Activated CD8-positive, alpha-beta memory T cell treated with anti-CD3 and anti-CD28 coated beads, Interleukin-2, amount 50 U/mL, for 1 hour (primary cell): Measurements from ENCODE around the gene ATP10A.

Experiments used
- DNase-seq: peaks from one replicate; pipeline ENCODE4 v3.0.0-alpha.2; 2020; ENCODE audit errors: extremely low read depth

The ATP10A gene

DNA sequence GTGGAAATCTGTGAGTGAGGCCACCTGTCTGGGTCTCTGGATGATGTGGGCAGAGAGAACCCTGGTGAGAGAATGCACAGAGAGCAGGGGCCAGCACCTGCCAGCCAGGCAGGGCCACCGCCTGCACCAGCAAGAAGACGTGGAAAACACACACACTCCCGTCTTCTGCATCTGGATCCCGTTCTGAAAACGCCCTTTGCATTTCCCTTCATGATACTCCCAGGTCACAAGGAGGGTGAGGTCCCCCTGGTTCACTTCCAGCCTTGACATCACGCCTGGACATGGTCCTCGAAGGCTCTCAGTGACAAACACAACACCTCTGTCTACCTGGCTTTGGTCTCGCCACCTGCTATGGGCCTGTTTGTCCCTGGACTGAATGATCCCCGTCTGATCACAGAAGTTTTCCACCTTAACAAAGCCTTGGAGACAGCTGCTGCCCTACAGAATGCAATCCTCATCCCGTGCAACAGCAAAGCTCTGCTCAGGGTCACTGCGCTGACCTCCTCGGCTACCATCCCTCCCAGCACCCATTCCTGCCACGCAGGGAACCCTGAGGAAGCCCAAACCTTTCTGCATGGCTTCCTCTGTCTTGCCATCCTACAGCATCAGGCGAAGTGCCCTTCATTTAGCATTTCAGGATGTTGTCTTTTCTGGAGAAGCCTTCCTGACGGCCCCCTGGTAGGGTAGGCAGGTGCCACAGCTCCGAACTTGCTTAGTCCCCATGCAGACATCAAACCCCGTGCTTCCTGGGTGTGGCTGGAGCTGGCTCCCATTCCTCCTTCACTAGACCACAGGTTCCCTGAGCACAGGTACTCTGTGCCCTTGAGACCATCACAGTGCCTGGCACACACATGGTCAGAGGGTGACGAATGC is 122.5 kb downstream of the ATP10A start:
- no peak for DNase-seq

DNA sequence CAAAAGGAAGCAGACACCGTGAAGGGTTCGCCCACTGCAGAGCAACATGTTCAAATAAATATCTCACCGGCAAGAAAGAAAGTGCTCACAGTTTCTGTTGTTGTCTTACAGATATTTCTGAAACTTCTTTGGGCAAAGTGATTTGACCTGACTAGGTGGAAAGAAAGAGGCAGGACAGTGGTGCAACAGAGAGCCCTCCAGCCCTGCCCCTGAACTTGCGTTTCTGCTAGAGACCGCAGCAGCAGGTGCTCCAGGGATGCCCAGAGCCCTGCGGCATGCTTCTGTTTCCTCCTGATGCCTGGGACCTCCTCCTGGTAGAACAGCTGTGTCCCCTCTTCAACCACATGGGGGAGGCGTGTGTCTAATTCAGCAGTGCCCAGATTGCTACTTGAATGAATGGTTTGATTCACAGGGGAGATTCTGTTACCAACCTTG is 123.4 kb downstream of the ATP10A start:
- DNase-seq = peak; percentile 11

DNA sequence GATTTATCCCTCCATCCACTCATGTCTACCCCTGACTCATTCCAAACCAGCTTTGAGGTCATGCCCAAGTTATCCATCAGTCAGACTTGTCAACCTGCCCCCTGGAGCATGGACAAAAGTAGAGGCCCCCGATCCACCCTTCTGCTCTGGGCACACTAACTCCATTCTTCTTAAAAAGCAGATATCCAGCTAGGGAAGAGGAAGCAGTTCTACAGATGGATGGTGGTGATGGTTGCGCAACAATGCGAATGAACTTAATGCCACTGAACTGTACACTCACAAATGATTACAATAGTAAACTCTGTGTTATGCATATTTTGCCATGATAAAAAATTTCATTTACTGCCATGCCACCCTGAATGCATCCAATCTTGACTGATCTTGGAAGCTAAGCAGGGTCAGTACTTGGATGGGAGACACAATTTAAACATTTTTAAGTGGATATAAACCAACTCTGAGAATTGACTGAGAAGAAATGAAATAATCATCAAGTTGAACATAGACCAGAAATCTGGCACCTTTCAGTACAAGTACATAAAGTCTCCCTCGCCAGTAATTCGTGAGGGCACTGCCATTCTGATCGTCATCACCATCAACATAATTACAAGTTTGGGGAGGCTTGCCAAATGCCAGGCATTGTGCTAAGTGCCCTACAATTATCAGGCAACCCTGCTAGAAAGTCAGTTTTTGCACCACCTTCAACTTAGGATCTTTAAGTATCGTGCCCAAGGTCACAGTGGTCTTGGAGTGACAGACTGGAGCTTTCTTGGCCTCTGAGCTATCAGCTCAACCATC is 124.8 kb downstream of the ATP10A start:
- no peak for DNase-seq

- DNase-seq = no peak
These were observed 125.9 kb downstream of the ATP10A start for GRCh38 chr15:25737218-25737643.

DNA sequence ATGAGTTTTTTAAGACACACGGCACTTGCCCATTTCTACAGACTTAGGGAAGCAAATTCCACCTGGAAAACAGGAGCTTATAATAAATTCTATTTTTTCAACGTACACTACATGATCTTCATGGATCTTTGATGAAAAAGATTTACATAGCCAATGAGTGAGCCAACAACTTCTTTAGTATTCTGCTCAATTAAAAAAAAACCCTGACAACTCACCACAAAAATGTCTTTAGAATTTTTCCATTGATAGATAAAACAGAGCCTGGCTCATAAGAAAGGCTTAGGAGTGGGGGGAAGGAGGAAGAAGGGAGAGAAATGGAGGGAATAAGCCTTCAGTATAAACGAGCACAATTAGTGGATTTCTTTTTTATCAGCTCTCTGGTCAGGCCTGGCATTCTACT is 126.7 kb downstream of the ATP10A start:
- DNase-seq = no peak

GRCh38 chr15:25735550-25736384 is 127.4 kb downstream of the ATP10A start:
- no peak for DNase-seq

DNA sequence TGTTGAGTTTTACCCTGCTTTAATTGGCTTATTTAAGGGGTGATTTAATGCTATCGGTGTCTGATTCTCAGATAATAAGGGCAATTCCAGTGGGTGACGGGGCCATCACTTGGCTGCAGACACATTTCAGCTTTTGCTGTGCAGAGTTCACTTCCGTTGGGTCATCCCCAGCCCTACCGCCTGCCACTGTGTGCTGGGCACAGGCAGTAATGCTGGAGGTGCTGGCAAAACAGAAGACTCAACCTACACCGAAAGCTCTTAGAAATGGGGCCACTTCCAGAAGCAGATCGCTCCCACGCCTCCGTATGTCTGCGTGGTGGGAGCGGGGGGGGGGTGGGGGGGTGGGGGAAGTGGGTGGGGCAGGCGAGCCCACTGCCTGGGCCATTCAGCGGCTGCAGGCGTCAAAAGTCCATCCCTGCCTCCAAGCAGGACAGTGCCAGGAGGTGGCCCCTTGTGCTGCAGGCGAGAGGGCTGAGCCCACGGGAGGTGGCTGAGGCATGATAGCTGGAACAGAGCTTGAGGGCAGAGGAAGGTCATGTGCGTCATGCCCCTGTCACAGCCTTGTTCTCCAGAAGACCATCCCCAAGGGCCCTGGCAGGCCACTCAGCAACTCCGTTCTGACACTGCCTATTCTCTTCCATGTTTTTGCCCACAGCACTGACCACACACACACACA is 128.3 kb downstream of the ATP10A start:
- no peak for DNase-seq

DNA sequence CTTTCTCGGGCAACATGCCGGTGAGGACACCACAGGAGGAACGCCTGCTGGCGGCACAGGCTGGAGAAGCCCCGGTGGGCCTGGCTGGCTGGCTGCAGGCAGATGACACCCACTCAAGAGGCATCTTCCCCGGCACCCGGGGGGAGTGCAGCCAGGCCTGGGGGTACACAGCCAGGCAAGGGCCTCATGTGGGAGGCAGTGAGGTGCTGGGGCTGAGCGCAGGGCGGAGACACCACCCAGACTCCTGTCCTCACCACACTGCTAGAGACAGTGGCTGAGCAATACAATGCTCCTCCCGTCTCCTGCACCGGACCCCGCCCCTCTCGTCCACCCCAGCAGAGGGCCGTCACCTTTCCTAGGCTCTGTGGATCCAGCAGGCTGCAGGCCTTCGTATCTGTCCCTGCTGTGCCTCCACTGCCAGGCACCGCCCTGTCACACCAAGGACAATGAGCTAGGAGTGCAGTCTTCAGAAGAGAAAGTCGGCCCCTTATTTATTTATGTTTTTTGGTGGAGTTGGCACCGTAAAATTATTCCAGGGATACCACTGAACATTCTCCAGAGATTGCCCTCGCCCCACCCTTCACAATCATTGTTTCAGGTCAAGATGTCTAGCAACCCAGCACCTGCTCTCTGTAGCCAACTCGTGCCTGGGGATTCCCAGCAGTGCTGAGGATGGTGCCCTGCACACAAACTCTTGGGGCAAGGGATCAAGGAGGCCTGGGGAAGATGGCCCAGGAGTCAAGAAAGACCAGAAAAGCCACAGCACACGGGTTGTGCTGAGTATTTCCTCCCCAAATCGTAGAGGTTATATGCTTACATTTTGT is 129.1 kb downstream of the ATP10A start:
- DNase-seq = no peak

DNA sequence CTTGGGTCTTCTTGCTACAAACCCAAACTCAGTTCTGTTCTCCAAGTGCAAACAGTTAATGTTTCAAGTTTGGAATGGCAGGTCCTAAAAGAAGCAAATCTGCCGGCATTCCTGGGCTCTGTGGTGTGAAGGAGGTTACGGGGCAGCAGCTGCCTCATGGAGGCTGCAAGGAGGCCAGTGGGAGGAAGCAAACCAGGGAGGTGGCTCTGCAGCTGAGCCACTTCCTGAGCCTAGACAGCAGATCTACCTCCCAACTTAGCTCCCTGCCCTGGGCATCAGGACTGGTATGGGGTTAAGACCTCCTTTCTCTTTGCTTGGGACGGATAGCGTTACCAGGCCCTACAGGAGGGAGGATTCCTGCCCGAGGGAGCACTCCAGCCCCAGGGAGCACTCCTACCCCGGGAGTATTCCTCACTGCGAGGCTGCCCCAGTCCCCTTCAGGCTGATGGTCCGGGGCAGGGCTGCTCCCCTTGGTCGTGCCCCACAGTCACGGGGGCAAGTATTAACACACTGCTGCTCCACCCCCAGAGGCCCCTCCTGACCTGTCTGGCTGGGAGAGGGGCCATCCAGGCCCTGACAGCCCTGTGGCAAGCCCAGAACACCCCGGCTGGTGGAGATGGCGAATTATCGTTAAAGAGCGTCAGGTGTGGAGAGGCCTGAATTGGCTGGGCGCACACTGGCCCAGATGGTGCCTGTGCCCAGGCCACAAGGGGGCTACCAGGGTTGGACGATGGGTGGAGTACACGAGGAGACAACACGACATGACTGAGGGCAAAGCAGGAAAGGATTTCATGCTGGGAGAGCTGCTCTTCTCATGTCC is 129.9 kb downstream of the ATP10A start:
- no peak for DNase-seq

GRCh38 chr15:25732191-25732590 is 130.9 kb downstream of the ATP10A start:
- DNase-seq = no peak

- no peak for DNase-seq
These were observed 131.7 kb downstream of the ATP10A start for GRCh38 chr15:25731411-25731810.

DNA sequence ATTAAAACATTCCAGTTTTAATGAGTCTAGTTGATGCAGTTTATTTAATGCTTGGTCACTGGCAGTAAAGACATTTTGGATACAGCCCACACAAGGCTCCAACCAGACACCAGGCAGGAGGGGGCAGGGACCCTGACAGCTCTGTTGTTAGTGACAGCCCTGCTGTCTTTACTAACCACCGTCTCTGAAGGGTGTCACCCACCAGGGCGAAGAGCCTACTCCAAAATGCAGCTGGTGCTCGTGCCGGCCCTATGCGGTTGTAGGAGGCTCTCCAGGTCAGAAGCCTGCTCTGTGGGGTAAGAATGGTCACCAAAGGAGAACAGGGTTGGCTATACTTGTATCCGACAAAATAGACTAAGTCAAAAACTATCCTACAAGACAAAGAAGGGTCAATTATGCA is 132.2 kb downstream of the ATP10A start:
- no peak for DNase-seq

GRCh38 chr15:25728816-25729215 is 134.3 kb downstream of the ATP10A start:
- no peak for DNase-seq

- DNase-seq = no peak
These were observed 135.1 kb downstream of the ATP10A start for GRCh38 chr15:25727867-25728600.

GRCh38 chr15:25727116-25727515 is 136.0 kb downstream of the ATP10A start:
- no peak for DNase-seq

- no peak for DNase-seq
These were observed 137.4 kb downstream of the ATP10A start for GRCh38 chr15:25725758-25726157.

GRCh38 chr15:25724899-25725298 is 138.2 kb downstream of the ATP10A start:
- DNase-seq = no peak

DNA sequence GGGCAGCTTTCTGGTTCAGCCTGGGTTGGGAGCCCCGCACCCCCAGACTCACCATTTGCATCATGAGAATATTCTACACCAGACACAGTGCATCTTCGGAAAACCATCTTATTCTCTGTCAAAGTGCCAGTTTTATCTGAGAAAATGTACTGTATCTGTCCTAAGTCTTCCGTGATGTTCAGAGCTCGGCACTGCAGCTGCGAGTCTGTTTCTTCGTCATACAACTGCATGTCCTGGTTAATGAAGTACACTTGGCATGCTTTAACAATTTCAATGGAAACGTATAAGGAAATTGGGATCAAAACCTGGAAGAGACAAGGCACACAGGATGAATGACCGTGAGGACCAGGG is 141.5 kb downstream of the ATP10A start:
- no peak for DNase-seq
